Measurements from ENCODE around the gene CYP4F3. TPM values are rescaled to one million over a fixed set of nuclear protein-coding genes. Genes with fewer than 3 reads are reported as not detected.
"Not testable (repeated sequence)": the region's sequence is repeated elsewhere in the genome, so short reads cannot be mapped to it uniquely, and the experiment has no call there.

CYP4F3 gene, protein sequence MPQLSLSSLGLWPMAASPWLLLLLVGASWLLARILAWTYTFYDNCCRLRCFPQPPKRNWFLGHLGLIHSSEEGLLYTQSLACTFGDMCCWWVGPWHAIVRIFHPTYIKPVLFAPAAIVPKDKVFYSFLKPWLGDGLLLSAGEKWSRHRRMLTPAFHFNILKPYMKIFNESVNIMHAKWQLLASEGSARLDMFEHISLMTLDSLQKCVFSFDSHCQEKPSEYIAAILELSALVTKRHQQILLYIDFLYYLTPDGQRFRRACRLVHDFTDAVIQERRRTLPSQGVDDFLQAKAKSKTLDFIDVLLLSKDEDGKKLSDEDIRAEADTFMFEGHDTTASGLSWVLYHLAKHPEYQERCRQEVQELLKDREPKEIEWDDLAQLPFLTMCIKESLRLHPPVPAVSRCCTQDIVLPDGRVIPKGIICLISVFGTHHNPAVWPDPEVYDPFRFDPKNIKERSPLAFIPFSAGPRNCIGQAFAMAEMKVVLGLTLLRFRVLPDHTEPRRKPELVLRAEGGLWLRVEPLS
- 1 to 10 TPM; 1.1 to 1.7 TPM for total RNA-seq
- polyA plus RNA-seq: 1 to 10 TPM in 1 of 2 donors, under 1 TPM in 1; 0.20 to 1.4 TPM
- long read RNA-seq, donor 1: 0 reads
- long read RNA-seq, donor 2: 0 reads
- long read RNA-seq, donor 3: 0 reads
- long read RNA-seq, donor 4: 0 reads
- long read RNA-seq, donor 5: 0 reads

DNA sequence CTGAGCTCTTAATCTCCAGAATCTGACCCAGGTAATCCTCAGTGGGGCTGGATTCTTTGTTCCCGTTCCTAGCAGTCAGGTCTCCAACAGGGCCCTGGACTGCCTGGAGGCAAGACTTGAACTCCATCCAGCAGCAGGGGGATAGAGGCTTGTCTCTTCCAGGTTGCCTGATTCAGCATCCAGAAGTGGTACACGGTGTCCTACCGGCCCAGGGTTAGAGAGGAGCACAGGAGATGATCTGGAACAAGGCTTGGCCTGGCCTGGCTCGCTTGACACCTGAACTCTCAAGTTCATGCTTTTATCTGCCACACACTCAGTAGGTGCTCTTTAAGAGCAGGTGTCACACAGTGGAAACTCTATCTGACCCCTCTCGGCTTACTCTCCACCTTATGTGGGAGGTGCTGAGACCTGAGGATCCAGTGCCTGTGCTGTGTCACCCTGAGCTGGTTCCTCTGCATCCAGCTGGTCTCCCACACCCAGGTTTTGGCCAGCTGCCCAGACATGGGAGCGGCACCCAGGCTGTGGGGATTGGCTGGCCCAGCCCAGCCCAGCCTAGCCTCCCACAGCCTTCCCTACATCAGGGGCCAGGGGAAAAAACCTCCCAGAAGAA, at the start of gene CYP4F3:
TSS of gene CYP4F3 (plus strand) at position 604 of the 610 bp plus-strand sequence. CDS start 519 bp downstream, outside the sequence.
- Histone ChIP-seq H3K27ac (ENCODE audit: low read depth in 1 of 2, low read length in 1 of 2) (peak within 1 kb of the TSS in 1 of 2 donors; percentile 37), H3K4me3 (no peak within 1 kb of the TSS), H3K9me3 (ENCODE audit: control insufficient read depth in 4 of 4, insufficient read depth in 3 of 4, low read length in 3 of 4) (peaks cover 0 to 2% (median 0%) of the 10 kb centered on the region in 4 donors), H3K27me3 (ENCODE audit: control insufficient read depth in 3 of 3, insufficient read depth in 3 of 3, low read length in 2 of 3) (no peaks in the 10 kb centered on the region), H3K36me3 (ENCODE audit: control insufficient read depth in 4 of 4, insufficient read depth in 4 of 4, low read length in 4 of 4) (no peaks in the 10 kb centered on the region), H3K4me1 (ENCODE audit: control insufficient read depth in 5 of 5, insufficient read depth in 5 of 5, low read length in 5 of 5) (peaks cover 0 to 7% (median 0%) of the 10 kb centered on the region in 5 donors), H3K9ac (ENCODE audit: insufficient read depth in 1 of 2, low read length in 2 of 2) (no peak within 1 kb of the TSS)
- DNase-seq (peak; percentile 1 to 32 (median 20)), ATAC-seq (ENCODE audit: insufficient read depth, low FRiP score) (peak; percentile 62)
- 55% methylated on average over 6 of the region's 6 CpGs for WGBS, 2 donors
- TF ChIP-seq, protein P1, sequence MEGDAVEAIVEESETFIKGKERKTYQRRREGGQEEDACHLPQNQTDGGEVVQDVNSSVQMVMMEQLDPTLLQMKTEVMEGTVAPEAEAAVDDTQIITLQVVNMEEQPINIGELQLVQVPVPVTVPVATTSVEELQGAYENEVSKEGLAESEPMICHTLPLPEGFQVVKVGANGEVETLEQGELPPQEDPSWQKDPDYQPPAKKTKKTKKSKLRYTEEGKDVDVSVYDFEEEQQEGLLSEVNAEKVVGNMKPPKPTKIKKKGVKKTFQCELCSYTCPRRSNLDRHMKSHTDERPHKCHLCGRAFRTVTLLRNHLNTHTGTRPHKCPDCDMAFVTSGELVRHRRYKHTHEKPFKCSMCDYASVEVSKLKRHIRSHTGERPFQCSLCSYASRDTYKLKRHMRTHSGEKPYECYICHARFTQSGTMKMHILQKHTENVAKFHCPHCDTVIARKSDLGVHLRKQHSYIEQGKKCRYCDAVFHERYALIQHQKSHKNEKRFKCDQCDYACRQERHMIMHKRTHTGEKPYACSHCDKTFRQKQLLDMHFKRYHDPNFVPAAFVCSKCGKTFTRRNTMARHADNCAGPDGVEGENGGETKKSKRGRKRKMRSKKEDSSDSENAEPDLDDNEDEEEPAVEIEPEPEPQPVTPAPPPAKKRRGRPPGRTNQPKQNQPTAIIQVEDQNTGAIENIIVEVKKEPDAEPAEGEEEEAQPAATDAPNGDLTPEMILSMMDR (IDR thresholded peaks at IDR 0.05; ENCODE audit: control extremely low read depth, extremely low read depth): no peak

DNA sequence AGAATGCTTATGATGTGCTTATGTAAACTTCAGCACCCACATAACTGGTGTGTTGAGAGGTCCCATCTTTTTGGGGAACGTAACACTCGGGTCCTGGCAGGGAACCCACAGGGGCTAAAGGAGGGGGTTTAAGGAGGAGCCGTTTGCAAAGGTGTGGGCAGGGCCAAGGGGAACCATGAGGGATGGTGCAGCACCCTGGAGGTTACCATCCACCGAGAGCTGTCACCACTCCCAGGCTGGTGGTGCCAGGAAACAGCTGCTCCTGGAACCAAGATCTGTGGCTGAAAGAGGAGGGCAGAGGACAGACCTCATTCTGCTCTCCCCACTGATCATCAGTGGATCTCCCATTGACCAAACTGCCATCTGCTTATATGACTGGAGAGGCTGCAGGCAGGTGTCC, 48.9 kb upstream of the CYP4F3 start:
- peaks cover 0 to 4% (median 0%) of the 10 kb centered on the region in 3 donors for H3K27me3 ChIP-seq (ENCODE audit: control insufficient read depth in 3 of 3, insufficient read depth in 3 of 3, low read length in 2 of 3)
- ATAC-seq (ENCODE audit: insufficient read depth, low FRiP score) (no peak), DNase-seq (no peak)
- no peaks in the 10 kb centered on the region for H3K36me3 ChIP-seq (ENCODE audit: control insufficient read depth in 4 of 4, insufficient read depth in 4 of 4, low read length in 4 of 4)
- peaks cover 0 to 11% (median 0%) of the 10 kb centered on the region in 4 donors for H3K9me3 ChIP-seq (ENCODE audit: control insufficient read depth in 4 of 4, insufficient read depth in 3 of 4, low read length in 3 of 4)
- TF ChIP-seq, protein P1 (IDR thresholded peaks at IDR 0.05; ENCODE audit: control extremely low read depth, extremely low read depth): no peak
- H3K9ac ChIP-seq (ENCODE audit: insufficient read depth in 1 of 2, low read length in 2 of 2): no peak overlapping the region
- peaks cover 0 to 2% (median 0%) of the 10 kb centered on the region in 5 donors for H3K4me1 ChIP-seq (ENCODE audit: control insufficient read depth in 5 of 5, insufficient read depth in 5 of 5, low read length in 5 of 5)
- H3K27ac ChIP-seq (ENCODE audit: low read depth in 1 of 2, low read length in 1 of 2): no peak overlapping the region
- H3K4me3 ChIP-seq: no peak overlapping the region
- WGBS, 2 donors: 57 to 66% methylated on average over 4 of the region's 4 CpGs

DNA sequence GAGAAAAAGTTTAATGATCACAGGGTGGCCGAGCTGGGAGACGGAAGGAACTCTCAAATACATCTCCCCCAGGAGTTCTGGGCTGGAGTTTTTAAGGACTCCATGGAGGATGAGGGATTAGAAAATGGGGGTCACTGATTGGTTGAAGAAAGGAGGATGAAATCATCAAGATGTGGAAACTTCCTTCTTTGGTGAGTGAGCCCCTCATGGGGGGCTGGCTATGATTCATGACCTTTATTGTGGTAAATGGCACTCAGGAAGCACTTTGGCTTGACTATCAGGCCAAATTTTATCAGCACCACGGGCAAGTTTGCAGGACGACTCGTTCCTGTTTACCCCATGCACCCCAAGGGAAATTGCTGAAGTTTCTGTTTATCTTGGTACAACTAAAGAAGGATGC, 48.2 kb upstream of the CYP4F3 start:
- H3K9ac ChIP-seq (ENCODE audit: insufficient read depth in 1 of 2, low read length in 2 of 2); H3K4me3 ChIP-seq; H3K27ac ChIP-seq (ENCODE audit: low read depth in 1 of 2, low read length in 1 of 2); H3K36me3 ChIP-seq (ENCODE audit: control insufficient read depth in 4 of 4, insufficient read depth in 4 of 4, low read length in 4 of 4); ATAC-seq (ENCODE audit: insufficient read depth, low FRiP score); DNase-seq; H3K27me3 ChIP-seq (ENCODE audit: control insufficient read depth in 3 of 3, insufficient read depth in 3 of 3, low read length in 2 of 3); H3K4me1 ChIP-seq (ENCODE audit: control insufficient read depth in 5 of 5, insufficient read depth in 5 of 5, low read length in 5 of 5): not testable (repeated sequence)
- peaks cover 0 to 11% (median 0%) of the 10 kb centered on the region in 4 donors for H3K9me3 ChIP-seq (ENCODE audit: control insufficient read depth in 4 of 4, insufficient read depth in 3 of 4, low read length in 3 of 4)
- 25% methylated on average over 5 of the region's 5 CpGs for WGBS, 2 donors

DNA sequence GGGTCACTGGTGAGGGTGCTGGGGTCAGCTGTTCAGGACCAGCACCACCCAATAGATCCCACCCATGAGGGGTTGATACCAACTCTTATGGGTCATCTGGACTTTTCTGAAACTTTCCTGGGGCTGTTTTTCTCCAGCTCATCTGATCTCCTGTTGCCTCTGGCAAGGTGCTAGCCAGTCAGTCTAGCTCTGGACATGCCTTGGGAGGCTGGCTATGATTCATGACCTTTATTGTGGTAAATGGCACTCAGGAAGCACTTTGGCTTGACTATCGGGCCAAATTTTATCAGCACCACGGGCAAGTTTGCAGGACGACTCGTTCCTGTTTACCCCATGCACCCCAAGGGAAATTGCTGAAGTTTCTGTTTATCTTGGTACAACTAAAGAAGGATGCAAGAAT, 46.9 kb upstream of the CYP4F3 start:
- 38 to 39% methylated on average over 4 of the region's 4 CpGs for WGBS, 2 donors
- not testable (repeated sequence) for DNase-seq; H3K4me3 ChIP-seq; H3K36me3 ChIP-seq (ENCODE audit: control insufficient read depth in 4 of 4, insufficient read depth in 4 of 4, low read length in 4 of 4); H3K27ac ChIP-seq (ENCODE audit: low read depth in 1 of 2, low read length in 1 of 2); H3K27me3 ChIP-seq (ENCODE audit: control insufficient read depth in 3 of 3, insufficient read depth in 3 of 3, low read length in 2 of 3); ATAC-seq (ENCODE audit: insufficient read depth, low FRiP score); H3K4me1 ChIP-seq (ENCODE audit: control insufficient read depth in 5 of 5, insufficient read depth in 5 of 5, low read length in 5 of 5); H3K9ac ChIP-seq (ENCODE audit: insufficient read depth in 1 of 2, low read length in 2 of 2)
- H3K9me3 ChIP-seq (ENCODE audit: control insufficient read depth in 4 of 4, insufficient read depth in 3 of 4, low read length in 3 of 4): peaks cover 0 to 11% (median 0%) of the 10 kb centered on the region in 4 donors
